WI38 (cell line): ENCODE measurements around the gene TIPRL.

Experiments
- H3K4me3 ChIP-seq: 2 replicates; pipeline ENCODE4 v1.5.1; 2011; ENCODE audit warnings: low read depth, mild to moderate bottlenecking, control low read depth, low read length
- TF ChIP-seq, protein P1 (sequence below): IDR thresholded peaks from 2 replicates; pipeline ENCODE4 v1.5.1; 2012; ENCODE audit warnings: low read depth, mild to moderate bottlenecking, control low read depth, low read length

TIPRL gene

DNA sequence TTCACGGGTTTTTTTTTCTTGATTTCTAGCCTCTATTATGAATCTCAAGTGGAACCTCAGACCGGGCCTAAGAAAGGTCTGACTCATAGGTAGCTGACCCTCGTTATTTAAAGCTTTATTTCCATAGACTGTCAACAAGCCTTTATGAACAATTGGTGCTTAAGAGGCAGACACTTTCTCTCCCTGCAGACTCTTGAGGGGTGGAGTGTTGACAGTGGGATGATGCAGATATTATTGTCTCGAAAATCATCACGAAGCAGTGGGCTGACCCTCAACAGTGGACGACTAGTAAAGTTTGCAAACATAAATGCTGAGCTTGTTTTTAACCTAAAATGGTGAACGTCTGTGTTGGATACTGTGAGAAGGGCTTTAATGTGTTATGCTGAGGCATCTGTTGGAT, 48.9 kb downstream of the TIPRL start:
- peak overlapping the region; percentile 93 for H3K4me3 ChIP-seq
- TF ChIP-seq, protein P1, sequence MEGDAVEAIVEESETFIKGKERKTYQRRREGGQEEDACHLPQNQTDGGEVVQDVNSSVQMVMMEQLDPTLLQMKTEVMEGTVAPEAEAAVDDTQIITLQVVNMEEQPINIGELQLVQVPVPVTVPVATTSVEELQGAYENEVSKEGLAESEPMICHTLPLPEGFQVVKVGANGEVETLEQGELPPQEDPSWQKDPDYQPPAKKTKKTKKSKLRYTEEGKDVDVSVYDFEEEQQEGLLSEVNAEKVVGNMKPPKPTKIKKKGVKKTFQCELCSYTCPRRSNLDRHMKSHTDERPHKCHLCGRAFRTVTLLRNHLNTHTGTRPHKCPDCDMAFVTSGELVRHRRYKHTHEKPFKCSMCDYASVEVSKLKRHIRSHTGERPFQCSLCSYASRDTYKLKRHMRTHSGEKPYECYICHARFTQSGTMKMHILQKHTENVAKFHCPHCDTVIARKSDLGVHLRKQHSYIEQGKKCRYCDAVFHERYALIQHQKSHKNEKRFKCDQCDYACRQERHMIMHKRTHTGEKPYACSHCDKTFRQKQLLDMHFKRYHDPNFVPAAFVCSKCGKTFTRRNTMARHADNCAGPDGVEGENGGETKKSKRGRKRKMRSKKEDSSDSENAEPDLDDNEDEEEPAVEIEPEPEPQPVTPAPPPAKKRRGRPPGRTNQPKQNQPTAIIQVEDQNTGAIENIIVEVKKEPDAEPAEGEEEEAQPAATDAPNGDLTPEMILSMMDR = no peak

DNA sequence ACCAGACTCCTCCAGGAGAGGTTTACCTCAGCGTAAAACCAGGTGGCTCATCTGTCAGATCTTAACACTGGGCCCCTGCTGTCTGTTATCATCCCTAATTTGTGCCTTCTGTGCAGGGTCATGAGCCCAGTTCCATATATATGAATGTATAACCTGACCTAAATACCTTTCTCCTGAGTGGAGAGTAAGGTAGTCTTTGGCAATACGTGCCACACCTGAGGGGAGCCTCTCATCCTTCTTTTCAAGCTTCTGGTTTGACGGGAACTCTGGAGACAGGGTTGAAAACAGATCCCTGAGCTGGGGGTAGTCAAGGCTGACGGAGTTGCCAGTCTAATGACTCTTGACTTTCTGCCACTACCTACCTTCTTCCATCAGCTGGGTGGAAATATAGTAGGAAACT, 51.1 kb downstream of the TIPRL start:
- TF ChIP-seq, protein P1 = no peak
- H3K4me3 ChIP-seq = no peak overlapping the region

DNA sequence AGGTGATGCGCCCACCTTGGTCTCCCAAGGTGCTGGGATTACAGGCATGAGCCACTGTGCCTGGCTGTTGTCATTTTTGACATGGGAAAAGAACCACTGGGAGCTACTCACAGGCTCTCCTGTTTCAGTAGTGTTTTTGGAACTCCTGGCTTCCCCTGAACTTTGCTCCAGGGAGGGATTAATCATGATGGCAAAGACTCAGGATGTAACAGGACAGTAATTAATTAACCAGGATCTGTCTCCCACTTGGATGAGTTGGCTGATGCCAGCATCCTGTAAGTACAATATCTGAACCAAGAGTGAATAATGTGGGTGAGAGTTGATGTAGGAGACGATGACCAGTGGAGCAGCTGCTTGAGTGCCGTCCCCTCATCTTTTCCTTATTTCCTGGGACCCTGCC, 51.9 kb downstream of the TIPRL start:
- TF ChIP-seq, protein P1 = no peak
- H3K4me3 ChIP-seq = no peak overlapping the region

DNA sequence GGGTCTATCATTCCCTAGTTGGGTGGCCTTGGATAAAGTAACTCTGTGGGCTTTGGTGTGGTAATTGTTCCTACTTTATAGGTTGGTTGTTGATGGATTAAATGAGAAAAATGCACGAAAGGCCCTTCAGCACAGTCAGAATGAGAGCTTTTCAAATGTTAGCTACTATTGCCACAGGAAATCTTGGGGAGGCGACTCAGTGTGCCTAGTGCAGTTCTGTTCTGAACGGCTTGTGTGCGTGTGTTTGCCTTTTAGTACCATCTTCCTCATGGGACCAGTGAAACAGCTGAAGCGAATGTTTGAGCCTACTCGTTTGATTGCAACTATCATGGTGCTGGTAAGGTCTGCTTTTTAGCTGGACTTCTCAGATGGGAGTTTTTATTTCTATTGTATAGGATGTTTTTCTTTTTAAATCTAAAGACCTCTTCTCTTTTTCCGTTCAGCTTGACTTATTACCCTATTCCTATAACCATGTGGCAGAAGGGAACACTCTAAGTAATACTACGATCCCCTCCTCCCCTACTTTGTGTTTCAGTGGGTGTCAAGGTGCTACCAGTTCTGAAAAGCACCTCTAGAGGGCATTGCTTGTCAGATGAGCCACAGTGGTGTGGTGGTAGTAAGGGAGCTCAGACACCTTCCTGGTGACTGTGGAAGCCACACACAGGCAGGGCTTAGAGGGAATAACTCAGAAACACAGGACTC, 56.2 kb downstream of the TIPRL start:
- TF ChIP-seq, protein P1 = peak; percentile 66

DNA sequence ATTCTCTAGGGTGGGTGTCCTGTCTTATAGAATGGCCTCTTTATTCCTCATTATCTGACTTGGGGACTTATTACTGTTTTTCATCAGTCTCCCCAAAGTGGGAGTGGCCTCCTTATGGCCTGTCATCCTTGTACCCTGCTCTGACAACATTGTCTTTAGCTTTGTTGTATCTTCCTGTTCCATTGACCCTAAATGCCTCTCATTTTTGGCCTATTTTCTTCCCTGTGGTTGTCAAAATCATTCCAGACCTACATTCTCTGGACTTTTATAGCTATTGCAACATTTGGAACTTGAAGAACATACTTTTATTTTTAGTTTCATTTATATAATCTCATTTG, 56.8 kb downstream of the TIPRL start:
- TF ChIP-seq, protein P1 = no peak
- H3K4me3 ChIP-seq = no peak overlapping the region

More for the DNA sequence above, 56.2 kb downstream of the TIPRL start:
- no peak overlapping the region for H3K4me3 ChIP-seq

DNA sequence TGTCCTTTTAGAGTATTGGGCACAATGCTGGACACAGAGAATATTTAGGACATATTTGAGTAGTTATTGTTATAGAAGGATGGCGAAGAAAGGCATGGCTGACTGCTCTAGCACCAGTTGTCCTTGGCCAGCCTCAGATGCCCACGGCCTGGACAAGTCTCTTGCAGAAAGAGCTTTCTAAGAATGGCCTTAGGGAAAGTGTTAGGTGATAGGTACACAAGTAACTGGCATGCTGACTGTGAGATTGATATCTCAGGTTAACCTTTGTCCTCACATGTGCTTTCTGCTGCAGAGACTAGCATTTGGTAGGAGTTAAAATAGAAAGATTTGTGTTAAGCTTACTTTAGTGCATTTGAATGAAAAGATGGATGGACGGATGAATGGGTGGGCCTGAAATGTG, 57.2 kb downstream of the TIPRL start:
- TF ChIP-seq, protein P1 = no peak
- no peak overlapping the region for H3K4me3 ChIP-seq

DNA sequence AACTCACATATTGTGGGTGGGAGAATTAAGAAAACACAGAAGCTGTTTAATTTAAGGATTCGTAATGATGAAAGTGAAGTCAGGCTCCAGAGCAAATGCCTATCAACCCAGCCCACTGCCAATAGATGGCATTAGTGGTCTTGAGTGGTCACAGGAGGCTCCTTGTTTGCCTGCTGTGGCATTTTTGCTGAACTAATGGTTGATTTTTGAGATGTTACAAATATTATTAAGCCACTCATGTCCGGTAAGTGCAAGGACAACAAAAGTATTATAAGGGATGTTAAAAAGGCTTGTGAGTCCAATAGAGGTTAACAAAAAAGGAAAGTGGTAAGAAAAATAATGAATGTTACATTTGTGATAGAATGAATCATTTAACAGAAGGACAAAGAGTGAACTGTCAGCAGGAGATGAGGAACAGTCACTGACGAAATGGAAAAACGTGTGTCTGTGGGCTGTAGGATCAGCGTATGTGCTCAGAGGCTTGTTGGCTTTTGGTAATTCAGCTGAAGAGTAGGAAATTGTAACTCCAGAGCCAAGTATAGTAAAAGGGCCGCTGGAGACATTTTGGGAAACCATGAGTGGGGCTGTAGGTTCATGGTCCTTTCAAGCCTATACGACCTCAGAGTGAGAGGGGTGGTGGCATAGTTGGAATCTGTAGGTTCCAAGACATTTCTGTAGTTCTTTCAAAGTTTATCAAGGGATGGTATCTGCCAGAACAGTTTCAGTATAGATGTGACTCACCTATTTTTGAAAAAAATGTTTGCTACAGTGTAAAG, 58.3 kb downstream of the TIPRL start:
- H3K4me3 ChIP-seq = no peak overlapping the region
- TF ChIP-seq, protein P1 = no peak
